ENCODE results near the gene SNX3. TPM values are rescaled to one million over a fixed set of nuclear protein-coding genes. Genes with fewer than 3 reads are reported as not detected.

Gene SNX3
- total and polyA plus RNA-seq, 12 donors: 115 to 491 (median 230) TPM

GRCh38 chr6:108263371-108263770 lies 2.5 kb upstream of the SNX3 start:
- Histone ChIP-seq H3K4me3 (no peak overlapping the region), H3K9me3 (replicated peaks in 1 of 3) (no peaks in the 10 kb centered on the region), H3K27ac (no peak overlapping the region), H3K4me1 (replicated peaks in 1 of 2) (peaks cover 0 to 19% of the 10 kb centered on the region in 2 donors), H3K36me3 (replicated peaks in 1 of 2) (no peaks in the 10 kb centered on the region), H3K27me3 (no peaks in the 10 kb centered on the region)
- no peak for DNase-seq
- intact Hi-C loops (cut with DNase I): loop anchor here (10.0 kb wide), 2 partner anchors 89 to 149 kb away; no protein-coding TSS in a partner anchor
- no peak for TF ChIP-seq POLR2A (IDR thresholded peaks at IDR 0.05)
- TF ChIP-seq, protein P1, sequence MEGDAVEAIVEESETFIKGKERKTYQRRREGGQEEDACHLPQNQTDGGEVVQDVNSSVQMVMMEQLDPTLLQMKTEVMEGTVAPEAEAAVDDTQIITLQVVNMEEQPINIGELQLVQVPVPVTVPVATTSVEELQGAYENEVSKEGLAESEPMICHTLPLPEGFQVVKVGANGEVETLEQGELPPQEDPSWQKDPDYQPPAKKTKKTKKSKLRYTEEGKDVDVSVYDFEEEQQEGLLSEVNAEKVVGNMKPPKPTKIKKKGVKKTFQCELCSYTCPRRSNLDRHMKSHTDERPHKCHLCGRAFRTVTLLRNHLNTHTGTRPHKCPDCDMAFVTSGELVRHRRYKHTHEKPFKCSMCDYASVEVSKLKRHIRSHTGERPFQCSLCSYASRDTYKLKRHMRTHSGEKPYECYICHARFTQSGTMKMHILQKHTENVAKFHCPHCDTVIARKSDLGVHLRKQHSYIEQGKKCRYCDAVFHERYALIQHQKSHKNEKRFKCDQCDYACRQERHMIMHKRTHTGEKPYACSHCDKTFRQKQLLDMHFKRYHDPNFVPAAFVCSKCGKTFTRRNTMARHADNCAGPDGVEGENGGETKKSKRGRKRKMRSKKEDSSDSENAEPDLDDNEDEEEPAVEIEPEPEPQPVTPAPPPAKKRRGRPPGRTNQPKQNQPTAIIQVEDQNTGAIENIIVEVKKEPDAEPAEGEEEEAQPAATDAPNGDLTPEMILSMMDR (IDR thresholded peaks at IDR 0.05): no peak
- WGBS, 4 donors: 91 to 100% (median 94%) methylated on average over 2 of the region's 2 CpGs

DNA sequence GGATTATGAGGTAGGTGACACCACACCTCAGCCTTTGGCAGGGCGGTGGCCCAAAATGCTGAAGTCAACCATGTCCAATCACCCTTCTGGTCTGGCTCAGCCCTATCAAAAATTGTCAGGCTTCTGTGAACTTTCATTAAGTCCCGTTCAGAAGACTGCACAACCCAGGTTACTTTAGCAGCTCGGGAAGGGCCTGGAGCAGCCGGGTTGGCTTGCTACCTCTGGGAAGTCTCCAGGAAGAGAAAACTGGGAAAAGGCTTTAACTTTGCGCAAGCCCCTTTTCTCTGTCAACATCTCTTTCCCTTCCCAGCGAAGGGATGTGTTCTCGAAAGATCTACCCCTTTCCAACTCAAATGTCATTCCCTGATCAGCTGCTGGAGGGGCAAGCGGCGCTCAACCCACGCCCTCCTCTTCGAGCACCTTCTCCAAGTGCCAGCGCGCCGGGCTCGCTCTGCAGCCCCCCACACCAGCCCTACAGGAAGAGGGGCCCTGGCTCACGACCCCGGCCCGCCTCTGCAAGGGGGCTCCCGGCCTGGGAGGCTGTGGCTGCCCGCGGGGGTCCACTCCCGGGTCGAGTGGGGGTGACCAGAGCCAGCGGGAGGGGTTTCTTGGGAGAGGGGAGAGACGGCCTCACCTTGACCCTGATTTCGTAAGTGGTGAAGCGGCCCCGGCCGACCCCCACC lies 573 bp downstream of the SNX3 start:
- Histone ChIP-seq H3K9me3 (replicated peaks in 1 of 3) (no peaks in the 10 kb centered on the region), H3K4me1 (replicated peaks in 1 of 2) (peaks cover 18 to 47% of the 10 kb centered on the region in 2 donors), H3K27ac (peak overlapping the region; percentile 86 to 99 (median 95)), H3K27me3 (no peaks in the 10 kb centered on the region), H3K36me3 (replicated peaks in 1 of 2) (no peaks in the 10 kb centered on the region), H3K4me3 (peak overlapping the region; percentile 74 to 99 (median 88))
- intact Hi-C loops (cut with DNase I): loop anchor here (10.0 kb wide), 2 partner anchors 85 to 145 kb away; no protein-coding TSS in a partner anchor
- WGBS, 4 donors: 0 to 2% (median 0%) methylated on average over 9 to 29 of the region's 29 CpGs
- peak in 1 of 2 donors; percentile 23 for TF ChIP-seq POLR2A (IDR thresholded peaks at IDR 0.05)
- TF ChIP-seq, protein P1 (IDR thresholded peaks at IDR 0.05): no peak
- peak in 6 of 7 donors; percentile 34 to 65 (median 48) for DNase-seq

- Histone ChIP-seq H3K4me3 (no peak overlapping the region), H3K4me1 (replicated peaks in 1 of 2) (peaks cover 48 to 89% of the 10 kb centered on the region in 2 donors)
- no peak for DNase-seq
Measured at GRCh38 chr6:108254433-108255410, 6.1 kb downstream of the SNX3 start.

More at GRCh38 chr6:108254433-108255410, 6.1 kb downstream of the SNX3 start:
- Histone ChIP-seq H3K9me3 (replicated peaks in 1 of 3) (no peaks in the 10 kb centered on the region), H3K27ac (peak overlapping the region in 2 of 5 donors; percentile 13 to 45), H3K36me3 (replicated peaks in 1 of 2) (no peaks in the 10 kb centered on the region), H3K27me3 (no peaks in the 10 kb centered on the region)
- 81 to 84% (median 83%) methylated on average over 4 of the region's 4 CpGs for WGBS, 4 donors
- intact Hi-C loops (cut with DNase I): no loop called here
- TF ChIP-seq, protein P1 (IDR thresholded peaks at IDR 0.05): no peak

Data from adrenal gland (tissue), 12 donors.